Measurements from ENCODE around the gene CIDEA.

- TF ChIP-seq CTCF (IDR thresholded peaks at IDR 0.05): no peak
- TF ChIP-seq POLR2AphosphoS5 (IDR thresholded peaks at IDR 0.05): no peak
- no peak for TF ChIP-seq POLR2A (IDR thresholded peaks at IDR 0.05)
Measured at GRCh38 chr18:12253663-12254135, 462 bp upstream of the CIDEA start.

Measured in breast epithelium (tissue), 3 donors.